ENCODE measurements around the gene HBD.
A peak's percentile ranks its signal among the peaks of the same experiment; 100 is the strongest.

HBD gene

GRCh38 chr11:5247472-5248192 lies 13.3 kb upstream of the HBD start:
- DNase-seq (ENCODE audit: insufficient read length, low spot score) (no peak), FAIRE-seq (no peak)
- no peak for TF ChIP-seq POLR2A (IDR thresholded peaks at IDR 0.05; ENCODE audit: low read depth, low read length)

GRCh38 chr11:5246772-5247471 lies 12.6 kb upstream of the HBD start:
- TF ChIP-seq POLR2A (IDR thresholded peaks at IDR 0.05; ENCODE audit: low read depth, low read length) = no peak
- DNase-seq (ENCODE audit: insufficient read length, low spot score) (no peak), FAIRE-seq (no peak)

- no peak for TF ChIP-seq POLR2A (IDR thresholded peaks at IDR 0.05; ENCODE audit: low read depth, low read length)
- DNase-seq (ENCODE audit: insufficient read length, low spot score) (no peak), FAIRE-seq (no peak)
Measured at GRCh38 chr11:5245155-5245554, 10.9 kb upstream of the HBD start.

GRCh38 chr11:5243816-5244180 lies 9.5 kb upstream of the HBD start:
- TF ChIP-seq POLR2A (IDR thresholded peaks at IDR 0.05; ENCODE audit: low read depth, low read length) = no peak
- DNase-seq (ENCODE audit: insufficient read length, low spot score) (no peak), FAIRE-seq (no peak)

DNA sequence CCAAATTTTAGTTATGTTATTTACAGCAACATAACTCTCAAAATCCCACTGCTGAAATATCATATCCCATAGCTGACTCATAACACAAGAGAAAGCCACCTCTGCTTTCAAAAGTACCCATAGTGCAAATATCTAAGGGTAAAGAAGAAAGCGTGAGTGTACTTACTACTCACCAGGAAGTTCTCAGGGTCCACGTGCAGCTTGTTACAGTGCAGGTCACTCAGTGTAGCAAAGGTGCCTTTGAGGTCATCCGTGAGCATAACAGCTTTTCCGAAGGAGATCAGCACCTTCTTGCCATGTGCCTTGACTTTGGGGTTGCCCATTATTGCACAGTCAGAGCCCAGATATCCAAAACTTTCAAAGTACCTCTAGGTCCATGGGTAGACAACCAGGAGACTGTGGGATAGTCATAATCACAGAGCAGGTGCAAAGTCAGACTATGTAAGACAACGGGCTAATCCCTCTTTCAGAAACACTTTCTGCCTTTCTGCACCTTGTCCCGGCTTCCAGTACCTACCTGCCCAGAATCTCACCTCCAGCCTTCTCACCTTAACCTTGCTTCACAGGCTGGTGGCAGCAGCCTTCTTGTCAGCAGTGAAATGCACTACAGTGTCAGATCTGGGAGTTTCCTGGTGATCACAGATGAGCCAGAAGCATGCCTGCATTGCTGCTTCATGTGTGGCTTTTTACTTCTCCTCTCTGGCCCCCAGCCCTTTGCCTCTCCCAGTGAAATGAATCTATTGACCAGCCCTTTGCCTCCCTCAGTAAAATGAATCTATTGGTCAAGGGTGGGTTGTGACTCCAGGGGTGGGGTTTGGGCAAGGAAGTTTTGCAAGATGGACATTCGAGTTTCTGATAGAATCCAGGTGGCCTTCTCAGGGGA lies 8.9 kb upstream of the HBD start:
- DNase-seq (ENCODE audit: insufficient read length, low spot score) = no peak
- FAIRE-seq = peak; percentile 11
- TF ChIP-seq POLR2A (IDR thresholded peaks at IDR 0.05; ENCODE audit: low read depth, low read length) = no peak

DNA sequence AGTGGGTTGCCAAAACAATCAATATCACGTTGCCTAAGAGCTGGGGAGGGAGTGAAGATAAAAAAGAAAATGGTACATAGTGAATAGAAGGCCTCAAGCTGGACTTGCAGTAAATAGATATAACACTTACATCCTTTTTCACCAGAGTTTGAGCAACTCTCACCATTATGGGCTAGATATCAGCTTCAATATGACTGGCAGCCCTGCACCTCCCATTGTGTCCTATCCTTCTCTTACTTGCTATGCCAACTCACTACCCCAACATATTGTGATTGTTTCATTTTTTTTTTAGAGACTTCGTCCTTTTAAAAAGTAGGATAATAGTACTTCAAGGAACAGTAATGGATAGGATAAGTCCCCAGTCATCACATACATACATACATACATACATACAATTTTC lies 7.9 kb upstream of the HBD start:
- FAIRE-seq (no peak), DNase-seq (ENCODE audit: insufficient read length, low spot score) (no peak)
- TF ChIP-seq POLR2A (IDR thresholded peaks at IDR 0.05; ENCODE audit: low read depth, low read length) = no peak

DNA sequence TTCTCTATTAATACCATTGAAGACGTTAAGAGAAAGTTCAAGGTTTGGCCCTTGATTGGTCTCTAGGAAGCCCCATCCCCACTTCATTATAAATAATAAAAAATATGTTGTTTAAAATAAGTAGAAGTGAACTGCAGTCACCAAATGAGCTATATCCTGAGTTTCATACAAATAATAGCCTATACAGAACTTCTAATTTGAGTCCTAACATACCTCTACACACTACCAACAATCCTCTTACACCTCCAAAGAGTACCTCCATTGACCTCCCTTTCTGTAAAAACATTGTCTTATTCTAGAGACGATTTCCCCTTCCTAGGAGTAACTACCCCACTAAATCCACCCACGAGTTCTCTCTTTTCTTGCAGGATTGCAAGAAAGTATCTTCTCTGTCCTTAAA lies 7.2 kb upstream of the HBD start:
- FAIRE-seq (no peak), DNase-seq (ENCODE audit: insufficient read length, low spot score) (no peak)
- TF ChIP-seq POLR2A (IDR thresholded peaks at IDR 0.05; ENCODE audit: low read depth, low read length) = no peak

DNA sequence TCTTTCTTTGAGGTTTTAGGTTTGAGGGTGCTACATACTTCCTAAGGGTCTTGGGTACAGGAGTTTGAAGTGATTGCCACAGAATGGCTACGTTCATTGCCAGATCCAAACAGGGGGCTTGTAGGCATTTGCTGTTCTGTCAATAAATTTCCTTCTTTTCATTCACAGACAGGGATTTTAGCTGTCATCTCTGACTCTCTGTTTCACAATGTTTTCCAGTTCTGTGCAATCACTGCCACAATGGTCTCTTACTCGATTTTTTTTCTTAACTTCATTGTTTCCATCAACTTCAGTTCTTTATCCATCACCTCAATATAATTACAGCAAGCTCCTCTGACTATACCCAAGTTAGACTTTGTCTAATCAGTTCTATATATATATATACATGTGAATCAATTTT lies 6.2 kb upstream of the HBD start:
- TF ChIP-seq POLR2A (IDR thresholded peaks at IDR 0.05; ENCODE audit: low read depth, low read length) = no peak
- FAIRE-seq (no peak), DNase-seq (ENCODE audit: insufficient read length, low spot score) (no peak)

DNA sequence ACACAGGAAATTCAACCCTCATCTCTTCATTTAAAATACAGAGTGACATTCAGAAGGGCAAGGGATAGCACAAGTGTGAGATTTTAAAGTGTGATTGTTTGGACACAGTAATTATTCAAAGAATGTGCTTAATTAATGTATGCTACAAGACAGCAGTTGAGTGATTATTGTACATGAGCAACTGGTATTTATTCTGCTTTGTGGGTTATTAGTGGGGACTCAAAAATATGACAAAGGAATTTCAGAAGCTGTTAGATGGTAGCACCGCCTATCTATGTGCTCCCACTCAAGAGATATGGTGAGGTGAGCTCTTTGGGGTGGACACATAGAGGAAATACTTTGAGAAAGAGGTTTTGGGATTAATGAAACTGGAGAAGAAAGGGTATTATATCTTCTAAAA lies 5.8 kb upstream of the HBD start:
- DNase-seq (ENCODE audit: insufficient read length, low spot score) (no peak), FAIRE-seq (peak; percentile 36)
- no peak for TF ChIP-seq POLR2A (IDR thresholded peaks at IDR 0.05; ENCODE audit: low read depth, low read length)

DNA sequence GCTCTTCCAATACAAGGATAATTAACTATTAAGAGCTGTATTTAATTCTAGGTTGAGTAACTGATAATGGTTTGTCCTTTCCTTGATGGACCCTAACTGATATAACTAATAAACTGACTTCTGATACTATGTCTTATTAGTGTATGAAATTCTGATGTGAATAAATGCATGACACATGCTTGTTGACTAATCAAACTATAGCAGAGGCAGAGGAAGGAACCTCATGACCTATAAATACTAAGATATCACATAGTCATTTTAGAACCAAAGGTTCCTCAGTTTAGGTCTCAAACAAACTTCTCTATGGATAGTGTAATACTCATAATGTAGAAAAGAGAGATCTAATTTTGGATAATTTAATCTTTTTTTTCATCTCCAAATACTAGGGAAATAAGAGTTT lies 4.8 kb upstream of the HBD start:
- TF ChIP-seq POLR2A (IDR thresholded peaks at IDR 0.05; ENCODE audit: low read depth, low read length) = no peak
- DNase-seq (ENCODE audit: insufficient read length, low spot score) (no peak), FAIRE-seq (no peak)

- FAIRE-seq (no peak), DNase-seq (ENCODE audit: insufficient read length, low spot score) (no peak)
- no peak for TF ChIP-seq POLR2A (IDR thresholded peaks at IDR 0.05; ENCODE audit: low read depth, low read length)
Measured at GRCh38 chr11:5238486-5238885, 4.2 kb upstream of the HBD start.

- FAIRE-seq (no peak), DNase-seq (ENCODE audit: insufficient read length, low spot score) (no peak)
- no peak for TF ChIP-seq POLR2A (IDR thresholded peaks at IDR 0.05; ENCODE audit: low read depth, low read length)
Measured at GRCh38 chr11:5237420-5237819, 3.1 kb upstream of the HBD start.

DNA sequence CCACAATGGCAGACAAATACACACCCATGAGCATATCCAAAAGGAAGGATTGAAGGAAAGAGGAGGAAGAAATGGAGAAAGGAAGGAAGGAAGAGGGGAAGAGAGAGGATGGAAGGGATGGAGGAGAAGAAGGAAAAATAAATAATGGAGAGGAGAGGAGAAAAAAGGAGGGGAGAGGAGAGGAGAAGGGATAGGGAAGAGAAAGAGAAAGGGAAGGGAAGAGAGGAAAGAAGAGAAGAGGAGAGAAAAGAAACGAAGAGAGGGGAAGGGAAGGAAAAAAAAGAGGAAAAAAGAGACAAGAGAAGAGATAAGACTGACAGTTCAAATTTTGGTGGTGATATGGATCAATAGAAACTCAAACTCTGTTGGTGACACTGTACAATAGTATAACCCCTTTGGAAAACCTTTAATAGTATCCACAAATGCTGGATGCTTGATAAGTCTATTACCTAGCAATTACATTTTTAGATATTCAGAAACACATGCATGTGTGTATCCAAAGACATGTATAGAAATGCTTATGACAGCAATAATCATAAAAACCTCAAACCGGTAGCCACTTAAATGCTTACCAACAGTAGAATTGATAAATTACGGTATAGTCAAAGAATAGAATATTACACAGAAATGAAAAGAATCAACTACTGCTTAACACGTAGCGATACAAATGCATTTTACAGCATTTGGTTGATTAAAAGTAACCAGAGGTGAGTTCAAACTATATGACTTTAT lies 1.2 kb upstream of the HBD start:
- no peak for FAIRE-seq
- no peak for DNase-seq (ENCODE audit: insufficient read length, low spot score)
- no peak for TF ChIP-seq POLR2A (IDR thresholded peaks at IDR 0.05; ENCODE audit: low read depth, low read length)

DNA sequence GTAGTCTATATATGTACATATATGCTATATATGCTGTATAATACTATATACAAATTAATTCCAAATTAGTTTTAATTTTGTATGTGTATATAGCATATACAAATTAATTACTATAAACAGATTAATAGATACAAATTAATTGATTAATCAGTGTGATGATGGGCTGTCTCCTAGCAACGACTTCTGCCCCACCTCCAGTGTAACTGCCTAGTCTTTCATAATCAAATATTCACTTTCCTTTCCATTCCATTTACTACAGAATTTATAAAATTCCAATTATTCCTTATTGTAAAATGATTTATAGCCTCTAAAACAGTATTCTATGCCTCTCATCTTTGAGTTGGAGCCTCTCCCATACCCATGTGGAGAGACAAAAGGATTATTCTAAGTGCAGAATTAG lies 976 bp downstream of the HBD start:
- no peak for DNase-seq (ENCODE audit: insufficient read length, low spot score)
- TF ChIP-seq POLR2A (IDR thresholded peaks at IDR 0.05; ENCODE audit: low read depth, low read length) = no peak
- no peak for FAIRE-seq
